ENCODE results near the gene ATRN. TPM values are rescaled to one million over a fixed set of nuclear protein-coding genes. Genes with fewer than 3 reads are reported as not detected.

The ATRN gene
- total RNA-seq, 1 donor from 2014 or later, result 30.6 TPM

GRCh38 chr20:3550837-3551236 lies 80.0 kb downstream of the ATRN start:
- no peaks in the 10 kb centered on the region for H3K27me3 ChIP-seq (ENCODE audit: control insufficient read depth, insufficient read depth, low read length)
- DNase-seq (ENCODE audit: low read depth), result no peak
- no peak overlapping the region for H3K4me3 ChIP-seq (ENCODE audit: low read depth, low read length)
- no peak for TF ChIP-seq CTCF (IDR thresholded peaks at IDR 0.05; ENCODE audit: insufficient read depth, low read length, poor library complexity, severe bottlenecking)
- H3K36me3 ChIP-seq (ENCODE audit: control insufficient read depth, insufficient read depth, low read length), result no peaks in the 10 kb centered on the region

- DNase-seq (ENCODE audit: low read depth), result no peak
- H3K27me3 ChIP-seq (ENCODE audit: control insufficient read depth, insufficient read depth, low read length), result no peaks in the 10 kb centered on the region
- no peak overlapping the region for H3K4me3 ChIP-seq (ENCODE audit: low read depth, low read length)
- TF ChIP-seq CTCF (IDR thresholded peaks at IDR 0.05; ENCODE audit: insufficient read depth, low read length, poor library complexity, severe bottlenecking), result no peak
- no peaks in the 10 kb centered on the region for H3K36me3 ChIP-seq (ENCODE audit: control insufficient read depth, insufficient read depth, low read length)
Measured at GRCh38 chr20:3551681-3552434, 81.0 kb downstream of the ATRN start.

GRCh38 chr20:3553663-3554062 lies 82.8 kb downstream of the ATRN start:
- Histone ChIP-seq H3K36me3 (ENCODE audit: control insufficient read depth, insufficient read depth, low read length) (no peaks in the 10 kb centered on the region), H3K4me3 (ENCODE audit: low read depth, low read length) (no peak overlapping the region)
- no peak for TF ChIP-seq CTCF (IDR thresholded peaks at IDR 0.05; ENCODE audit: insufficient read depth, low read length, poor library complexity, severe bottlenecking)

DNA sequence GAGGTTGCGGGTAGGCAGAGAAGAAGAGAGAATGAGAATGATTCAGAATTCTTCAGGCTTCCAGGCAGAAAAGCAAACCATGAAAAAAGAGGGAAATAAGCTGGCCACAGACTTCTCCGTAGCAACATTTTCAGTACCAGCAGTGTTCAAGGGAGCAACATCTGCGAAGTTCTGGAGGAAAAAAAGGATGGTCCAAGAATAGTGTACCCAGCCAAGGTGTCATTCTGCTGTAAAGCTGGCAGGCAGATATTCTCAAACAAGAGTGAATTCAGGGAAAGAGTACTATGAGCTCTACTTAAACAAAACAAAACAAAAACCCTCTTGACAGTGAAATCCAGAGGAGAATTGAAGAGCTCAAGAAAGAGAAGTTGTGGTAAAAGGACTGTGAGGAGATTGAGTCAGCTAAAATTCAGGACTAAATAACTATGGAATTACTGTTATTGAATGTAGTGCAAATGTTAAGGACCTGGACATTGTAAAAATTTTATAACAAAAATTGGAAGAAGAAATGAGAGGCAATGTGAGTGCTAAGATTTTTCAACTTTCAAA lies 86.5 kb downstream of the ATRN start:
- H3K36me3 ChIP-seq (ENCODE audit: control insufficient read depth, insufficient read depth, low read length), result no peaks in the 10 kb centered on the region
- no peak overlapping the region for H3K4me3 ChIP-seq (ENCODE audit: low read depth, low read length)
- H3K27me3 ChIP-seq (ENCODE audit: control insufficient read depth, insufficient read depth, low read length), result no peaks in the 10 kb centered on the region
- no peak for TF ChIP-seq CTCF (IDR thresholded peaks at IDR 0.05; ENCODE audit: insufficient read depth, low read length, poor library complexity, severe bottlenecking)
- DNase-seq (ENCODE audit: low read depth), result no peak

More at GRCh38 chr20:3553663-3554062, 82.8 kb downstream of the ATRN start:
- no peaks in the 10 kb centered on the region for H3K27me3 ChIP-seq (ENCODE audit: control insufficient read depth, insufficient read depth, low read length)
- DNase-seq (ENCODE audit: low read depth), result no peak

GRCh38 chr20:3559231-3559630 lies 88.4 kb downstream of the ATRN start:
- Histone ChIP-seq H3K36me3 (ENCODE audit: control insufficient read depth, insufficient read depth, low read length) (no peaks in the 10 kb centered on the region), H3K27me3 (ENCODE audit: control insufficient read depth, insufficient read depth, low read length) (no peaks in the 10 kb centered on the region), H3K4me3 (ENCODE audit: low read depth, low read length) (no peak overlapping the region)
- TF ChIP-seq CTCF (IDR thresholded peaks at IDR 0.05; ENCODE audit: insufficient read depth, low read length, poor library complexity, severe bottlenecking), result no peak
- no peak for DNase-seq (ENCODE audit: low read depth)

All from kidney epithelial cell (primary cell).